ENCODE data around the gene SRRM3.

DNA sequence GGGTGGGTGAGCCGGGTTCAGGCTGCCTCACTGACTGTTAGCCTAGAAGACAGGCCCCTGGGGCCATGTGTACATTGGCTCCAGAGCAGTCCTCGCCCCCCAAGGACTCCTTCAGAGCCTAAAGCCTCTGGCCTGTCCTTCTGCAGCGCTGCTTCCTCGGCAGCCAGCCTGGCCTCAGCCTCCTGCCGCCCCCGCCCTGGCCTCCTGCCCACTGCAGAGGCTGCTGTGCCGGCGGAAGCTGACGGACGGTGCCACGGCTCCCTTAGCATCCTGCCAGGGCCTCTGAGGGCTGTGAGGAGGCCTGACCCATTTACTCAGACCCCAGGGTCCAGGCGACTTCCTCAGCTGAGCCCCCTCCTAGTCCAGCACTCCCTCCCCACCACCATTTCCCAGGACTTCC is 4.9 kb downstream of the SRRM3 start:
- no peak for TF ChIP-seq CTCF (IDR thresholded peaks at IDR 0.05; ENCODE audit: low read depth, low read length)
- TF ChIP-seq EZH2phosphoT487 (IDR thresholded peaks at IDR 0.05; ENCODE audit: low read depth), result no peak
